GM19238 (cell line): ENCODE results near the gene PARS2.

Source experiments
- DNase-seq: peaks from one replicate; pipeline ENCODE4 v3.0.0; 2011; ENCODE audit warnings: low spot score; ENCODE audit not compliant: insufficient read length

PARS2 gene

GRCh38 chr1:54764133-54764921, at the start of gene PARS2:
TSS of gene PARS2 (minus strand) at chr1:54764523. CDS start at chr1:54759161, 5,362 bp downstream.
- DNase-seq: peak; percentile 98

- no peak for DNase-seq
Observed at GRCh38 chr1:54814126-54814498, 49.8 kb upstream of the PARS2 start.

- DNase-seq: no peak
Observed at GRCh38 chr1:54813485-54814125, 49.3 kb upstream of the PARS2 start.

- DNase-seq: no peak
Observed at GRCh38 chr1:54812801-54813484, 48.6 kb upstream of the PARS2 start.

GRCh38 chr1:54811739-54812655, 47.7 kb upstream of the PARS2 start:
- no peak for DNase-seq

GRCh38 chr1:54811066-54811465, 46.7 kb upstream of the PARS2 start:
- DNase-seq: no peak

GRCh38 chr1:54810153-54810942, 46.0 kb upstream of the PARS2 start:
- DNase-seq: peak; percentile 73

GRCh38 chr1:54809496-54810074, 45.3 kb upstream of the PARS2 start:
- no peak for DNase-seq

- no peak for DNase-seq
Observed at GRCh38 chr1:54808443-54809207, 44.3 kb upstream of the PARS2 start.

GRCh38 chr1:54807756-54808155, 43.4 kb upstream of the PARS2 start:
- DNase-seq: no peak

- no peak for DNase-seq
Observed at GRCh38 chr1:54806931-54807611, 42.7 kb upstream of the PARS2 start.

- DNase-seq: no peak
Observed at GRCh38 chr1:54805981-54806381, 41.7 kb upstream of the PARS2 start.

GRCh38 chr1:54805466-54805865, 41.1 kb upstream of the PARS2 start:
- no peak for DNase-seq

- no peak for DNase-seq
Observed at GRCh38 chr1:54804471-54805132, 40.3 kb upstream of the PARS2 start.

GRCh38 chr1:54803761-54804470, 39.6 kb upstream of the PARS2 start:
- DNase-seq: no peak

- DNase-seq: peak; percentile 82
Observed at GRCh38 chr1:54800899-54801759, 36.8 kb upstream of the PARS2 start, which contains the start of gene TTC22. TSS of gene TTC22 (minus strand) at chr1:54801323. CDS start at chr1:54801163, 160 bp downstream.
